Stimulated activated naive CD4-positive, alpha-beta T cell (primary cell): ENCODE measurements around the gene HDAC1.
A peak's percentile ranks its signal among the peaks of the same experiment; 100 is the strongest.
"Not testable (repeated sequence)": the region's sequence is repeated elsewhere in the genome, so short reads cannot be mapped to it uniquely, and the experiment has no call there.

Source experiments
- DNase-seq, 6 experiments: peaks; one replicate each; lab custom pipeline; 2025; lab: John Stamatoyannopoulos, UW

The HDAC1 gene

DNA sequence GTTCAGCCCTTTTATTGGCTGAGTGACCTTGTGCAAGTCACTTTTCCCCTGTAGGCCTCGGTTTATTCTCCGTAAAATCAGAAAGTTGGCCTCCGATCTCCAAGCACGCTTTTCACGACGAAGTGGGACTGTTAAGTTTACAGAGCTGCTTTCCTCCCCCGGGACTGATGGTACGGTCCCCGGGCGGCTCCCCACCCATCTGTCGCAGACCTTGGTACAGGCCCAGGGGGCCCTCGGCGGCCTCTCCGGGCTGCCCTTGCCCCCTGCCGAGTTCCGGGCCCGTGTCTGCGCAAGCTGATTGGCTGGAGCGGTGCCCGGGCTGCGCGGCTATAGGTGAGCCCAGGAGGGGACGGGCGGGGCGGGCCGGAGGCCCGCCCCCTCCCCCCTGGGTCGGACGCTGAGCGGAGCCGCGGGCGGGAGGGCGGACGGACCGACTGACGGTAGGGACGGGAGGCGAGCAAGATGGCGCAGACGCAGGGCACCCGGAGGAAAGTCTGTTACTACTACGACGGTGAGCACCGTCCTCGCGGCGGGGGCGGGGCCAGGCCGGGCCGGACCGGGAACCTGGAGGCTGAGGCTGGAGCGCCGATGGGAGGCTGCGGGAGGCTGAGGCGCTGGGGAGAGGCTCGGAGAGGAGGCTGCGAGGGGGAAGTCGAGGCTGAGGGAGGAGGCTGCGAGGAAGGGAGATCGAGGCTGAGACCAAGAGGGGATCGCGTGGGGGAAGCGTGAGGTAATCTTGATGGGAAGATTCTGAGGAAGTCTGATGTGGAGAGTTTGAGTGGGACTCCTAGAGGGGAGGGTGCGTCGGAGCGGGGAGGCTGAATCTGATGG is at the start of gene HDAC1:
Gene HDAC1 (plus strand): TSS at position 376 of the 831 bp plus-strand sequence. CDS start 87 bp downstream, at position 463.
- peak; percentile 90 to 95 (median 94) for DNase-seq

DNA sequence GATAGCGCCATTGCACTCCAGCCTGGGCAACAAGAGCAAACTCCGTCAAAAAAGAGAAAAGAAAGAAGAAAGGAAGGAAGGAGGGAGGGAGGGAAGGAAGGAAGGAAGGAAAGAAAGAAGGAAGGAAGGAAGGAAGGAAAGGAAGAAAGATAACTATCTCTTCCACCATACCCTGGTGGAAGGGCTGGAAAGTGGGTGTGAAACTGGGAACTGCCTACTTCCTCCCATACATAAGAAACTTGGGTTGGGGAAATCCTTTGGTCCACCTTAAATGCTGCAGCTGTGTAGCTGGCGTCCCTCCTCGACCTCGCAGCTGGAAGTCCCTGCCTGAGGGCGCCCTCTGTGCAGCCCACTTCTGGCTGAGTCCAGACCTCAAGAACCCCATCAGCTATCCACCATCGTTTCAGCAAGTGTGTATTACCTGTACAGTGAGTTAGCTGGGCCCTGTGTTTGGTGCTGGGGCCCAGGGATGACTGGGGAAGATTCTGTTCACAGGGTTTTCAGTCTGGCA is 49.5 kb upstream of the HDAC1 start:
- no peak for DNase-seq

DNA sequence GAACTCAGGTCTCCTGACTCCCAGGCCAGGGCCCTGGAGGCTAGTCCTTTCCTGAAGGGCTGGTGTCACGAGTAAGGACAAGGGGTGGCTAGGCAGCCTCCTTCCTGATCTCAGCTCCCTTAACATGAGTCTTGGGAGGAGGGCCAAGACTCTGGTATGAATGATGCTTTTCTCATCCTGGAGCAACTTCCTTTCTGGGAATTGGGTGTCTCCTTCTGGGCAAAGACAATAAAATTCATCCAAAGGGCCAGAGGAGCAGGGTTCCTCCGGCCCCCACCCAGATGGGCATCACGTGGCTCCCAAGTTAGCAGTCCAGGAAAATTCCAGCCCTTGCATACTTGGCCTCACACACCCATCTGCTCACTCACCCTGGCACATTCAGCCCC is 45.0 kb upstream of the HDAC1 start, which contains the start of gene FAM167B:
Gene FAM167B (plus strand): TSS at position 335 of the 386 bp plus-strand sequence. CDS start 200 bp downstream, outside the sequence.
- no peak for DNase-seq

DNA sequence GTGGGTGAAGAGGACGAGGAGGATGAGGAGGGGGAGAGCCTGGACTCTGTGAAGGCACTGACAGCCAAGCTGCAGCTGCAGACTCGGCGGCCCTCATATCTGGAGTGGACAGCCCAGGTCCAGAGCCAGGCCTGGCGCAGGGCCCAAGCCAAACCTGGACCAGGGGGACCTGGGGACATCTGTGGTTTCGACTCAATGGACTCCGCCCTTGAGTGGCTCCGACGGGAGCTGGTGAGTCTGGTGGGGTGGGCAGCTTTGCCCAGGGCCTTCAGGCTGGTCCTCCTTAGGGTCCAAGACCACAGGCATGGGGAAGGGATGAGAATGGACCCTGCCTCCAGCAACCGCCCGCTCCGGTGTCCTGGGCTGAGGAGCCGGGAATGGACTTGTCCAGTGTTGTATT is 44.4 kb upstream of the HDAC1 start:
- DNase-seq, result no peak

DNA sequence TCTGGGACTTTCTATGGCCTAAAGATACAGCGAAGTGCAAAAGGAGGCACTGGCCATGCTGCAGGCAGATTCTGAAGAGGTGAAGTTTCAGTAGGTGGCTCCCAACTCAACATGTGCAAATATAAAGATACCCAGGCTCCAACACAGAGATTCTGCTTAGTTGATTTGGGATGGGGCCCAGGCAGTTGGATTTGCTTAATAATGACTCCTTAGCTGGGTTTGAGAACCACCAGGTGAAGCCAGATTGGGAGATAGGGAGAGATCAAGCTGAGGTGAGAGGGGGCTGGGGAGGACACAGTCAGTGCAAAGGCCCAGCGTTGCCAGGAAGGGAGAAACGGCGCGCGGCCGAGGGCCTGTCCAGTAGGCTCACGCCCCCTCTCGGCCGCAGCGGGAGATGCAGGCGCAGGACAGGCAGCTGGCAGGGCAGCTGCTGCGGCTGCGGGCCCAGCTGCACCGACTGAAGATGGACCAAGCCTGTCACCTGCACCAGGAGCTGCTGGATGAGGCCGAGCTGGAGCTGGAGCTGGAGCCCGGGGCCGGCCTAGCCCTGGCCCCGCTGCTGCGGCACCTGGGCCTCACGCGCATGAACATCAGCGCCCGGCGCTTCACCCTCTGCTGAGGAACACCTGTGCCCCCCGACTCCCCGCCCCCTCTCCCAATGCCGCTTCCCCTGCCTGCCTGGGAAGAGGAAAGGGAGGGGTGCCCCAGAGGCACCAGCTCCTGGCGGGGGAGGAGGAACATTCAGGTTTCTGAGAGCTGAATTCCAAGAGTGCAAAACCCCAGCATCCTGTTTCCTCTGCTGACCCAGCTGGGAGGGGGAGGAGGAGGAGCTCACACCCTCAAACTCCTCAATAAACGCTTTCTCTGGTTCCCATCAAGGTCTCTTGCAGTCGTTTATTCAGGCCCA is 43.6 kb upstream of the HDAC1 start:
- peak; percentile 32 to 70 (median 52) for DNase-seq

DNA sequence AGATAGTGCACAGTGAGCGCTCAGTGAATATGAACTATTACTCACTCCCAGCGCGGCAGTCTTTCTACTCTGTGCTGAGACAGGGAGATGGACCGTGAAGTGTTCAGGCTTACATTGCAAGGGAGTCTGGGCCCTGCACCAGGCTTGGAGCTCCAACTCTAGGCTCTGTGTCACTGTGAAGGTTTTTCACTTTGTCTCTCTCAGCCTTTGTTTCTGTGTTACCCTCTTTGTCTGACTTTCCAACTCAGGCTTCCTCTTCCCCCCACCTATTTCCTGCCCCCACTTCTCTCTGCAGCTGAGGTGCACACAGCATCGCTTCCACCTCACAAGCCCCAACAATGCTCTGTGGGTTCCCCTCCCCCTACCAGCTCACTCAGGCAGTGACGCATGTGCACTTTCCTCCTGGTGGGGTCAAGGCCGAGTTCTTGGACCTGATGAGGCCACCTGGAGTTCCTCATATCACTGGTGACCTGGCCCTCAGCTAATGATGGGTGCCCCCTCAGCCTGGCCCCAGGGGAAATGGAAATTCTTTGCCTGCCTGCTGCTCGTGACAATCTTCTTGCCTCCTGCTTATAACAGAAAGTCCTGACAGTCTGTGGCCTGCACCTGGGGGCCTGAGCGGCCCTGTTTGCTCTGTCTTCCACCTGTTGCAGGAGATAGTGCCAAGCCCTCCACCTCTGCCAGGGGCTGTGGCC is 41.9 kb upstream of the HDAC1 start:
- DNase-seq, result peak; percentile 71 to 90 (median 84)

DNA sequence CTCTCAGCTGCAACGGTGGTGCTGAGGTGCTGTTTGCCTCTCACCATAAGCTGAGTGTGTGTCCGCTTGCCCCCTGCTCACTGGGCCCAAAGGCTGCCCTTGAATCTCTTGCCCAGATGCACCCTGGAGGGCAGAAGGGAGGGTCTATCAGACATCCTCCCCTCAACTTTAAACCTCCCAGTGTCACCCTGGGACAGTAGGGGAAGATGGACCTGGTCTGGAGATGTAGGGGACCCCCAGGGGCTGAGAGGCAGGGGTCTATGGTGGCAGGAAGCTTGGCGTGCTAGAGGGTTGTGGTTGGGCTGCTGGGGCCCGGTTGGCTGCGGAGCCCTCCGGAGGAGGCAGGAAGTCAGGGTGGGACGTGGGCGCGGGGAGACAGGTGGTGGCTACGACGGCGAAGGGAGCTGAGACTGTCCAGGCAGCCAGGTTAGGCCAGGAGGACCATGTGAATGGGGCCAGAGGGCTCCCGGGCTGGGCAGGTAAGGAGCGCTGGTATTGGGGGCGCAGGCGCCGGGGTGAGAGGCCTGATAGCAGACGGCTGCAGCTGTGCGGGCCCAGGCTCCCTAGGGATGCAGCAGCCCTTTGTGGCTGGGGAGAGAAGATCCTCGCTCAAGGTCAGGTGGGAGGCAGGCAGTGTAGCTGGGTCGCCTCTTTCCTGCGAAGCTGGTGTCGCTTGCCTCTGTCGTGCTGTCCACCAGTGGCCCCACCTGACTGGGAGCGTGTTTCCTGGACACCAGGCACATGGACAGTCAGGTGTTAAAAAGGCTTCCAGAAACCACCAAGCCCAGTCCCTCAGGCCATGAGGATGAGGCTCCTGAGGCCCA is 40.8 kb upstream of the HDAC1 start, which contains the start of gene LCK:
Gene LCK (plus strand): TSS at position 373 of the 824 bp plus-strand sequence. CDS start 23,065 bp downstream, outside the sequence.
- DNase-seq, result peak; percentile 33 to 67 (median 56)

DNA sequence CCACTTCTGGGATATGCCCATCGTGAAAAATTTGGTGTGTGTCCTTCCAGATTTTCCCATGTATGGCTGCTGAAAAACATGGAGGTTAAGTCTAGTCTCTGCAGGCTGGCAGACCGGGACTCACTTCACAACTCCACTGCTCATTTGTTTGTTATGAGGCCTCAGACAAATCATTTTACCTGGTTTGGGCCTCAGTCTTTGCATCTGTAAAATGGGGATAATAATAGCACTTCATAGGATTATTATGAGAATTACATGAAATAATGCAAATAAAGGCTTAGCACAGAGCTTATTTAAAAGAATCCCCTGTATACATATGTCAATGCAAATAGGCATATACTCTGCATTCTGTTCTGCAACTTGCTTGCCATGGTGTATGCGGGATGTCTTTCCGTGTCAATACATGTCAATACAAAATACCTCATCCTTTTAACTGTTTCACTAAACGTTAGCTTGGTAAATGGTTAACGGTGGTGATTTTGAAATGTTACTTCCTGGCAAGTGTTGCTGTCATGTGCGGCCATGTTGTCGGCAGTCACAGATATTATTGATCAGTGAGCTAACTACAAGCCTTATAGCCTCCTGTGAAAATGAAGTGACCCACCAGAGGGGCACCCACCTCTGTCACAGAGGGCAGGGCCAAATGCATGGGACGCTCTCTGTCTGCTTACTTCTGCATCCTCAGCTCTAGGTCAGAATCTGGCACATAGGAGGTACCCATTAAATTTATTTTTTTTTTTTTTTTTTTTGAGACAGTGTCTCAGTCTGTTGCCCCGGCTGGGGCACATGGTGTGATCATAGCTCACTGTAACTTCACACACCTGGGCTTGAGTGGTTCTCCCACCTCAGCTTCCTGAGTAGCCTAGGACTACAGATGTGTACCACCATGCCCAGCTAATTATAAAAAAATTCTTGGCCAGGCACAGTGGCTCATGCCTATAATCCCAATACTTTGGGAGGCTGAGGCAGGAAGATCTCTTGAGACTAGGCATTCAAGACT is 36.5 kb upstream of the HDAC1 start:
- DNase-seq, result peak in 5 of 6 experiments; percentile 19 to 56 (median 39)

DNA sequence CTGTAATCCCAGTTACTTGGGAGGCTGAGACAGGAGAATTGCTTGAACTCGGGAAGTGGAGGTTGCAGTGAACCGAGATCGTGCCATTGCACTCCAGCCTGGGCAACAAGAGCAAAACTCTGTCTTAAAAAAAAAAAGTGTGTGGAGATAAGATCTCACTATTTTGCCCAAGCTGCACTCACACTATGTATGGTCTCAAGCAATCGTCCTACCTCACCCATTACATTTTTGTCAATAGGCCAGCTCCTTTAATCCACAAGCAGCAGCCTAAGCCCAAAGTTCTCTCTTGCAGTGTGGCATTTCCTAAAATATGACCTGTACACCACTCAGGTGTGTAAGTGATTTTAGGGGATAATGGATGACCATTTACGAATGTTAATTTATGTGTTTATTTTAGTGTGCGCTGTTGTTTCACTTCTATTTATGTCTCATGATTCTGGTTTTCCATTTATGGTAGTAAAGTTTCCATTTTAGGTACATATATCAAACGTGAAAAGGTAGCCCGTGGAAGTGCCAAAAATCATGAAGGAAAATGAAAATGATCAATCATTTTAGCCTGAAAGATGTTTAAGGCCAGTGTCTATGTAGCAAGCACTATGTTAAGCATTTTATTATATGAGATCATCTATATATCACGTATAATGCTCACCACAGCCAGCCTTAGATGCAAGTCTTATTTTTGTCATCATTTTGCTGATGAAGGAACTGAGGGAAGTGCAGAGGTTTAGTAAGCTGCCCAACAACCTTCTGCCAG is 35.2 kb upstream of the HDAC1 start:
- peak in 1 of 6 experiments; percentile 20 for DNase-seq

DNA sequence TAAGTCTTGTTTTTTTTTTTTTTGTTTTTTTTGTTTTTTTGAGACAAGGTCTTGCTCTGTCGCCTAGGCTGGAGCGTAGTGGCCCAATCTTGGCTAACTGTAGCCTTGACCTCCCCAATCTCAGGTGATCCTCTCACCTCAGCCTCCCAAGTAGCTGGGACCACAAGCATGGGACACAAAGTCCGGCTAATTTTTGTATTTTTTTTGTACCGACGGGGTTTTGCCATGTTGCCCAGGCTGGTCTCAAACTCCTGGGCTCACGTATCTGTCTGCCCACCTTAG is 34.7 kb upstream of the HDAC1 start:
- DNase-seq, result no peak

DNA sequence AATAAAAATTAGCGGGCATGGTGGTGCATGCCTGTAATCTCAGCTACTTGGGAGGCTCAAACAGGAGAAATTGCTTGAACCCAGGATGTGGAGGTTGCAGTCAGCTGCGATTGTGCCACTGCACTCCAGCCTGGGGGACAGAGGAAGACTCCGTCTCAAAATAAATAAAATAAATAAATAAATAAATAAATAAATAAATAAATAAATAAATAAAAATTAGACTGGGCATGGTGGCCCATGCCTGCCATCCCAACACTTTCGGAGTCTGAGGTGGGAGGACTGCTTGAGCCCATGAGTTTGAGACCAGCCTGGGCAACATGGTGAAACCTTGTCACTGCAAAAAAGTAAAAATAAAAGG is 28.7 kb upstream of the HDAC1 start:
- DNase-seq, result not testable (repeated sequence)

DNA sequence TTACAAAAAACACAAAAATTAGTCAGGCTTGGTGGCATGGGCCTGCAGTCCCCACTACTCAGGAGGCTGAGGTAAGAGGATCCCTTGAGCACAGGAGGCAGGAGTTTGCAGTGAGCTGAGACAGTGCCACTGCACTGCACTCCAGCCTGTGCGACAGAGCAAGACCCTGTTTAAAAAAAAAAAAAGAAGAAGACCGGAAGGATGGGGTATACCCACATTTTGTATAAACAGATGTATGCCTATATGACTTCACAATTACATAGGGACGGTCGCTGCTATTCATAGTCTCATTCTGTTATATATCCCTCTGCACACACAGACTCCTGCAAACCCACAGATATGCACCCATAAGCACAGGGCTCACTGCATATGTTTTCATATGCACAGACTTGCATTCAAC is 28.1 kb upstream of the HDAC1 start:
- DNase-seq, result peak in 3 of 6 experiments; percentile 46 to 57 (median 50)

DNA sequence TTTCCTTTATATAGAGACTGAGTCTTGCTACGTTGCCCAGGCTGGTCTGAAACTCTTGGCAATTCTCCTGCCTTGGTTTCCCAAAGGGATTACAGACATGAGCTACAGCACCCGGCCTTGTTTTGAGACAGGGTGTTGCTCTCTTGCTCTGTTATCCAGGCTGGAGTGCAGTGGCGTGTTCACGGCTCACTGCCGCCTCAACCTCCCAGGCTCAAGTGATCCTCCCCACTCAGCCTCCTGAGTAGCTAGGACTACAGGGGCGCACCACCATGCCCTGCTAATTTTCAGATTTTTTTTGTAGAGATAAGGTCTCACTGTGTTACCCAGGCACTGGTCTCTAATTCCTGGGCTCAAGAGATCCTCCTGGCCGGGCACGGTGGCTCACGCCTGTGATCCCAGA is 26.0 kb upstream of the HDAC1 start:
- no peak for DNase-seq

DNA sequence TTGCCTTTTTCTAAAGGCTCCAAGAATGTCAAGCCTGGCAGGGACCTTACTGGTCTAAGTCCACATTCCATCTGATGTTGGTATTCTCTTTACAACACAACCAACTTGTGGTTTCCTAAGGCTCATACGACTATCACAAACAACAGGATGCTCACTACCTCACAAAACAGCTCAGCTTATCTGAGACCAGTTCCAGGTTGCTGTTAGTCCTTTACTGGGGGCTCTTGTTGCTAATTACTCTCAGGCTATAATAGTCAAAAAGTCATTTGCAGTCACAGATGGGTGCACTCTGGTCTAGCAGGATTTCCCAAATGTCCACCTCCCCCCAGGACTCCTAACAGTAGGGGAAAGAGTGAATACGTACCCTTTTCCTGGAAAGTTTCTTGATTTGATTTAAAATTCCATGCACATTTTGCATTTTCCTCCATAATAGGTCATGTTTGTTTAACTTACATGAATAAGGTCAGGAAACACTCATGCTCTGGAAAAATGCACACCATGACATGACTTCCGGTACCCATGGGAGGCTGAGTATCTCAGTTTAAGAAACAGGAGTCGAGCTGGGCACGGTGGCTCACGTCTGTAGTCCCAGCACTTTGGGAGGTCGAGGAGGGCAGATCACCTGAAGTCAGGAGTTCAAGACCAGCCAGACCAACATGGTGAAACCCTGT is 24.8 kb upstream of the HDAC1 start:
- peak in 4 of 6 experiments; percentile 19 to 50 (median 34) for DNase-seq

DNA sequence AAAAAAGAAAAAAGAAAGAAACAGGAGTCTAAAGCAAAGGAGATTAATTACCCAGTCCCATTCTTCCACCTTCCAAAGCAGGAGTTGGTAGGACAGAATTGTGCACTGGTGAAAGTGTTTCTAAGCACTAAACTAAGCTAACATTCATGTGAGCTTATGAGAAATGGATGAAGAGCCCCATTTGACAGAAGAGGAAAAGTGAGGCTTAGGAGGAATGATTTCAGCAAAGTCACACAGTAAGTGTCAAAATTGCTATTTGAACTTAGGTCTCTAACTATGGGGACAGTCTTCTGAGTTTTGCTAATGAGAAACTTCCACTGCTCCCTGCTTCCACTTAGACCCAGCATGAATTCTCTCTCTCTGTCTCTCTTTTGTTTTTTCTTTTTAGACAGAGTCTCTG is 22.1 kb upstream of the HDAC1 start:
- no peak for DNase-seq

DNA sequence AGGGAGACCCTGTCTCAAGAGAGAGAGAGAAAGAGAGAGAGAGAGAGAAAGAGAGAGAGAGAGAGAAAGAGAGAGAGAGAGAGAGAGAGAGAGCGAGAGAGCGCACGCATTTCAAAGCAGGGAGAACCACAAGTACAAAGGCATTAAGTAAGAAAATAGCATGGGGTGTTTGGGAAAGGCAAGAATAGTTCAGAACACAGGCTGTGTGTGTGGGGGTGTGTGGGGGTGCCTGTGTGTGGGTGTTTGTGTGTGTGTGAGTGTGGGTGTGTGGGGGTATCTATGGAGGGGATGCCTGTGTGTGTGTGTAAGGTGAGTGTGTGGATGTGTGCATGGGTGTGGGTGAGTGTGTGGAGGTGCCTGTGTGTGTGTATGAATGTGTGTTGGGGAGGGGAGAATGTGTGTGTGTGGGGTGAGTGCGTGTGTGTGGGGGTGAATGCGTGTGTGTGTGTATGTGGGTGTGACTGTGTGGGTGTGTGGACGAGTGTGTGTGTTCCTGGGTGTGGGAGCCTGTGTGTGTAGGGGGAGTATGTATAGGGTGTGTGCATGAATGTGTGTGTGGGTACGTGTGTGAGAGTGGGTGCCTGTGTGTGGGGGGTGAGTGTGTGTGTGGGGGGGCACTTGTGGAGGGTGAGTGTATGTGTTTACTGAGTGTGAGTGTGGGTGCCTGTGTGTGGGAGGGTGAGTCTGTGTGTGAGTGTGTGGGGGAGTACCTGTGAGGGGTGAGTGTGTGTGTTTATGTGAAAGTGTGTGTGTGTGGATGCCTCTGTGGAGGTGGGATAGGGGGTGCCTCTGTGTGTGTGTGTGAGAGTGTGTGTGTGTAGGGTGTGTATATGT is 19.1 kb upstream of the HDAC1 start:
- peak in 5 of 6 experiments; percentile 18 to 69 (median 39) for DNase-seq
